Inferior parietal cortex (tissue), 1 donor: ENCODE measurements around the gene ADAMTSL3.

ENCODE experiments used
- DNase-seq: peaks from one replicate; pipeline ENCODE4 v3.0.0-alpha.2; 2016; ENCODE audit errors: extremely low spot score

The ADAMTSL3 gene, protein sequence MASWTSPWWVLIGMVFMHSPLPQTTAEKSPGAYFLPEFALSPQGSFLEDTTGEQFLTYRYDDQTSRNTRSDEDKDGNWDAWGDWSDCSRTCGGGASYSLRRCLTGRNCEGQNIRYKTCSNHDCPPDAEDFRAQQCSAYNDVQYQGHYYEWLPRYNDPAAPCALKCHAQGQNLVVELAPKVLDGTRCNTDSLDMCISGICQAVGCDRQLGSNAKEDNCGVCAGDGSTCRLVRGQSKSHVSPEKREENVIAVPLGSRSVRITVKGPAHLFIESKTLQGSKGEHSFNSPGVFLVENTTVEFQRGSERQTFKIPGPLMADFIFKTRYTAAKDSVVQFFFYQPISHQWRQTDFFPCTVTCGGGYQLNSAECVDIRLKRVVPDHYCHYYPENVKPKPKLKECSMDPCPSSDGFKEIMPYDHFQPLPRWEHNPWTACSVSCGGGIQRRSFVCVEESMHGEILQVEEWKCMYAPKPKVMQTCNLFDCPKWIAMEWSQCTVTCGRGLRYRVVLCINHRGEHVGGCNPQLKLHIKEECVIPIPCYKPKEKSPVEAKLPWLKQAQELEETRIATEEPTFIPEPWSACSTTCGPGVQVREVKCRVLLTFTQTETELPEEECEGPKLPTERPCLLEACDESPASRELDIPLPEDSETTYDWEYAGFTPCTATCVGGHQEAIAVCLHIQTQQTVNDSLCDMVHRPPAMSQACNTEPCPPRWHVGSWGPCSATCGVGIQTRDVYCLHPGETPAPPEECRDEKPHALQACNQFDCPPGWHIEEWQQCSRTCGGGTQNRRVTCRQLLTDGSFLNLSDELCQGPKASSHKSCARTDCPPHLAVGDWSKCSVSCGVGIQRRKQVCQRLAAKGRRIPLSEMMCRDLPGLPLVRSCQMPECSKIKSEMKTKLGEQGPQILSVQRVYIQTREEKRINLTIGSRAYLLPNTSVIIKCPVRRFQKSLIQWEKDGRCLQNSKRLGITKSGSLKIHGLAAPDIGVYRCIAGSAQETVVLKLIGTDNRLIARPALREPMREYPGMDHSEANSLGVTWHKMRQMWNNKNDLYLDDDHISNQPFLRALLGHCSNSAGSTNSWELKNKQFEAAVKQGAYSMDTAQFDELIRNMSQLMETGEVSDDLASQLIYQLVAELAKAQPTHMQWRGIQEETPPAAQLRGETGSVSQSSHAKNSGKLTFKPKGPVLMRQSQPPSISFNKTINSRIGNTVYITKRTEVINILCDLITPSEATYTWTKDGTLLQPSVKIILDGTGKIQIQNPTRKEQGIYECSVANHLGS (N-terminal part only)

GRCh38 chr15:83653639-83654378 lies at the start of gene ADAMTSL3:
Gene ADAMTSL3 (plus strand): TSS chr15:83654123. CDS start chr15:83655762, 1,639 bp downstream.
- peak; percentile 32 for DNase-seq

DNA sequence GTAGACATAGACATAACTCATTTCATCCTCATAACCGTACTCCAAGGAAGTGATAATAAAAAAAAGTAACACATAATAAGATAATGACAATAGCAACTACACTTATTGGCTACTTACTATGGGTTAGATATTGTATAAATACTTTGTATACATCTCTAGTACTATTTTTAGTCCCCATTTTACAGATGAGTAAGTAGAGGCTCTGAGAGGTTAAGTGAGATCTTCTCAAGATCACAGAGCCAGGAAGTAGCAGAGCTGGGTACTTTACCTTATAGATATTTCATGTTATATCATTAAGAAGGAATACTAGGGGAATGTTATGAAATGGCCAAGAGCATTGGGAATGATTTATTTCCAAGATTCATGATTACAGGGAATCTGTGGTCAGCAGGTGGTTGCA lies 49.4 kb upstream of the ADAMTSL3 start:
- DNase-seq: no peak

GRCh38 chr15:83605111-83605945 lies 48.6 kb upstream of the ADAMTSL3 start:
- no peak for DNase-seq

DNA sequence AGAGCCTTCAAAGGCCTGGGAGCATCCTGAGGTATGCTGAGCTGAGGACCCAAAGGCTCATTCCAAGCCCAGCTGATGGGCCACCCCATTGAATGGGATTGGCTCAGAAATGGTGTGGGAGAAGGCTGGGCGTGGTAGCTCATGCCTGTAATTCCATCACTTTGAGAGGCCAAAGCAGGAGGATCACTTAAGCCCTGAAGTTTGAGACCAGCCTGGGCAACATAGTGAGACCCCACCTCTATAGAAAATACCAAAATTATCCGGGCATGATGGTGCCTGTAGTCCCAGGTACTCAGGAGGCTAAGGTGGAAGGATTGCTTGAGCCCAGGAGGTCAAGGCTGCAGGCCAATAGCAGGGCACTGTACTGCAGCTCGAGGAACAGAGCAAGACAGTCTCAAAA lies 43.8 kb upstream of the ADAMTSL3 start:
- no peak for DNase-seq

- no peak for DNase-seq
These were observed 42.8 kb upstream of the ADAMTSL3 start for GRCh38 chr15:83610901-83611685.

GRCh38 chr15:83612226-83612625 lies 41.7 kb upstream of the ADAMTSL3 start:
- no peak for DNase-seq

DNA sequence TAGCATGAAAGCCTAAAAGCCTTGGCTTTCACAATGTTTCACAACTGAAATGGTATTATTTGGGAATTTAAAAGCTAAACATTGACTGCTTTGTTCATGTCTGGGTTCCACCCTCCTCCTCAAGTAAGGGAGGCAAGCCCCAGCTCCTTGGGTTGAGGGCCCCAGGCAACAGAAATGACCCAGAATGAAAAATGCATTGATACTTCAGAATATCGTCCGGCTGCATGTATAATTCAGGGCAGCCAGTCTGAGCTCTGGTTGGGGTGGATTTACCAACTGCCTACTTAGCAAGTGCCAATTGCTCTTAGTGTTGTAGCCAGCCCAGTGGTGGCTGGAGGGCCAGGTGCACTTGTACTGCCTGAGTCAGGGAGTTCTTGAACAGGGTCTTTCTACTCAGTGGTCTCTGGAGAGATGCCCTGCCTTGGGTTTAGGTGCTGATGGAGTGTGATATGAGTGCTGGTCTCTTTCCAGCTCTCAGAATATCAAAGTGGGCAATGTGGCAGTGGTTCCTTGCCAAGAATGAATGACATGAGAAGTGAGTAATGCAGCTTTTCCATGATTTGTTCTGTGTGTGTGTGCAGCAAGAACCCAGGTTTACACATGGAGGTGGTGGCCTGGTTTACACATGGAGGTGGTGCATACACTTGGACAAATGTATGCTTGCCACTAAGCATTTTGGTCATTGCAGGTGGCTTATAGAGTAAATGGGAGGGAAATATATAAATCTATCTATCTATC lies 40.9 kb upstream of the ADAMTSL3 start:
- no peak for DNase-seq

DNA sequence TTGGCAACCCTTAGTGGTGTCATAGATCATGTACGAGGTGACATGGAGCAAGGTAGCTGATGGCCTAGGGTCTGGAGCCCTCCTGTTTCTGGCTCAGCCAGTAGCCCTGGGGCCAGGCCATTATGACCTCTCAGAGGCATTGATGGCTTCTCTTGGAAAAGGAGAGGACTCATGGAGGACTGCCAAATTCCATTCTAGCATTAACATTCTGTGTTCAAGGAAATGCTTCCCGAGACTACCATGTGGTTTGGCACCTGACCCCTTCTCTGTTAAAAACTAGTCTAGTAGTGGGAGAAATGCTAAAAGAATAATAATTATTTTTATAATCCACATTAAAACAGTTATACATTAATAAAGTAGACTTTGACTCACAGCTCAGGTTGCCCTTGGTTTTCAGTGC lies 40.2 kb upstream of the ADAMTSL3 start:
- DNase-seq: no peak

GRCh38 chr15:83616840-83617239 lies 37.1 kb upstream of the ADAMTSL3 start:
- DNase-seq: no peak

DNA sequence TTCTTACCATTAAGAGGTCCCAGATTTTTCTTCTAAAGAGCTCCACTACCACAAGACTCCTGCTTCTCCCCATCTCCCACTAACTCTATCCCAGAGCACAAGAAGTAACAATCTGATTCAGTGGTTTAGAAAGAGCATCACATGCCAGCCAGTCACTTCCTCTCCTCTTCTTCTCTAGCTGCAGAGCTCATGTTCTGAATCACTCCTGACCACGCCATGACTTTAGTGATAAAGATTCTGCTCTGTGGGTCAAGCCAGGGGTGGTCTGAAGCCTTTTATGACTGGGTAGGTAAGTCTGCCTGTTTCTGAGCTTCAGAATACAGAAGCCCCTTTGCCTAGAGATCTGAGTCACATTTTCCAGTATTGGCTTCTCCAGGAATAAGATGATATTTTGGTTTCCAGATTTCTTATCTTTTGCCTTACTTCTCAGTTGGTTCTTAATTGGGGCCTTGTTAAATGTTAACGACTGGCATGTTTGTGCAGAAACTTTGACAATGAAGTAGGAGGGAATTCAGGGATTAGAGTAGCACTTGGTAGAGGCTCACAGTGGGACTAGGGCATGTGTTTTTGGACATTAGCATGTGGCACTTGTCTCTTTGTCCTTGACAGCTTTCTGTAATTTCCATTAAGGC lies 27.6 kb upstream of the ADAMTSL3 start:
- DNase-seq: no peak

GRCh38 chr15:83631534-83631933 lies 22.4 kb upstream of the ADAMTSL3 start:
- DNase-seq: no peak

DNA sequence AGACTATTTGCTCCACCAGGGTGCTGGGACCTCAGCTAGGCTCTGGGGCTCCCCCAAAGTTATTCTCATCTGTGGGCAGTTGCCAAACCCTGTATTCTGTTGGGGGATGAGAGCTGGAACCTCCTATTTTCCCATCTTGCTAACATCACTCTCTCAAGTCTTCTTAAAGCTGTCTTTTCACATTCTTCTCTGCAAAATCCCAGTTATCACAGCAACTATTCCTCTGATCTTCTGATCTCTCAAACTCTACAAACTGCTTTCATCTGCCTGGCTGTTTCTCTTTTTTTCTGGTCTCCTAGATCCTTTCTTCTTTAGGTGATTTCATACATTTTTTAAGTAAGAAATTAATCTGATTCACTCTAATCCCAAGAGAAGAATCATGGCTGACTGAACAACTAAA lies 10.7 kb upstream of the ADAMTSL3 start:
- DNase-seq: no peak

DNA sequence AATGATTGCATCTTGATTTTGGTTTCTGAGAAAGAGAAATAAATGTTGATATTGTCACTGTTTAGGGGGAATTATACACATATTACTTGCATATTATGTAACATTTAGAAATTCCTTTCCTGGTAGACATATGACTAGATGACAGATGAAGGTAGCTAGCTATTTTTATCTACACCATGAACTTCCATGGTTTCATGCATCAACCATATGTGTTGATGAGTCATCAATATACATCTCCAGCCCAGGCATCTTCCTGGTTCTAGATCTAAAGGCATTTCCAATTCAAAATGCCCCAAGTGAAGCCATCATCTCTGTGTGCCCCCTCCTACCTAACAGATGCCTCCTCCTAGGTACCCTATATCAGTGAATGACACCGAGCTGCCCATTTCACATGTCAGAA lies 9.5 kb upstream of the ADAMTSL3 start:
- no peak for DNase-seq

- DNase-seq: no peak
These were observed 3.1 kb upstream of the ADAMTSL3 start for GRCh38 chr15:83650831-83651230.

- DNase-seq: no peak
These were observed 2.4 kb upstream of the ADAMTSL3 start for GRCh38 chr15:83651541-83651940.

- no peak for DNase-seq
These were observed 1.2 kb upstream of the ADAMTSL3 start for GRCh38 chr15:83652626-83653204.

DNA sequence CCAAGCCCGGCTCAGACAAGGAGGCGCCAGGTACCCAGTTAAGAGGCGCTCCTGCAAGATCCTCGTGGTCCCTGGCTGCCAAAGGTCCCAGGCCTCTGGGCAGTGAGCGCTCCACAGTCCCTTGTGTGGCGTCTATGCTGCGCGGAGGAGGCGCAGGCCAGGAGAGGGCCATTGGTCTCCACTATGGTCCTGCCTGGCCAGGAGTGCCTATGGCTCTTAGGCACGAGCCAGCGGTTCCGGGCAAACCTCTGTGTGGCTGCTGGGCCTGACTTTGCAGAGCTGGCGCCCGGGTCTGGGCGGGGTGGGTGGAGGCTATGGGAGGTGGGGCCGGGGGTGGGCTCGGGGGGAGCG lies 660 bp upstream of the ADAMTSL3 start:
- DNase-seq: no peak
